ENCODE results near the gene LHFPL5.
A peak's percentile ranks its signal among the peaks of the same experiment; 100 is the strongest.

LHFPL5 gene

GRCh38 chr6:35794536-35795452, 10.4 kb upstream of the LHFPL5 start:
- no peak for FAIRE-seq

- FAIRE-seq: no peak
These were observed 9.6 kb upstream of the LHFPL5 start for GRCh38 chr6:35795453-35796071.

- FAIRE-seq: no peak
These were observed 8.9 kb upstream of the LHFPL5 start for GRCh38 chr6:35796236-35796635.

DNA sequence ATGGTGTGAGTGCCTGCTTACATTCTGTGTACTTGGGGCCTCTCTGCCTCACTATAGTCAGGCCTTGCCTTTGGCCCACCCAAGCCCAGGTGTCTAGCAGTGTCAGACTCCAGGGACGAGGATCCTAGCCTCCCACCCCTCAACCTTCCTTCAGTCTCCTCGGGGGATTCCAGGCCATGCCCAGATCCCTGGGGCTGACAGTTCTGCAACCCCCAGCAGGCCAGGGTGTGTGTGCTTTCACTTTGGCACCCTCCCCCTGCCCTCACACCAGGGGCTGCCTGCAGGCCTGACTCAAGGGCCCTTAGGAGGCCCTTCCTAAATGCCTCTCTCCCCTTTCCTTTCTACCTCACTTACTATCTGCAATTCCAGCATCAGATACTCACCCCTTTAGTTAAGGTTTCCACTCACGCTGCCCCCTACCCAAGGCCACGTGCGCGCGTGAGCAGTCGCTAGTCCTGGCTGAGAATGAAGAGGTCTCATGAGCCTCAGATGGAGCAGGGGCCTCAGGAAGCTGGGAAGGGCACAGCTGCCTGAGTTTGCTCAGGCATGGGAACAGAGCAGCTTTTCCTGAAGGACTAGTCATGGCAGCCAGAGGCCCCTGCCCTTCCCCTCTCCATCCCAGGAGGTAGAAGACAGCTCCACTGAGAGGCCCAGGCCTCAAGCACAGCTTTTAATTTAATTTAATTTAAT, 7.2 kb upstream of the LHFPL5 start:
- FAIRE-seq: no peak

DNA sequence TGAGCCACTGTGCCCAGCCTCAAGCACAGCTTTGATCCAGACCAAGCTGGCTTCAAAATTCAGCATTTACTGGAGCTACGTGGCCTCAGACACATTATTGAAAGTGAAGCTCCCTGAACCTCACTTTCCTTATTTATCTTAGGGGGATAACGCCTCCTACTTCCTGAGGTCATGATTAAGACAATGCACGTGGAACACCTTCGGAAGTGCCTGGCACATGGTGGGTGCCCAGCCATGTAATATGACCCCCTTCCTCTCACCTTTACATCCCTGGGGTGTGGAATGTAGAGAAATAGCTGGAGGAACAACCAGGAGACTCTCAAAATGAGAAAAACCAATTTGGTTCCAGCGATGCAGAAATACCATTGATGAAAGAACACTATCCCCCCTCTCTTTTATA, 6.4 kb upstream of the LHFPL5 start:
- FAIRE-seq: no peak

DNA sequence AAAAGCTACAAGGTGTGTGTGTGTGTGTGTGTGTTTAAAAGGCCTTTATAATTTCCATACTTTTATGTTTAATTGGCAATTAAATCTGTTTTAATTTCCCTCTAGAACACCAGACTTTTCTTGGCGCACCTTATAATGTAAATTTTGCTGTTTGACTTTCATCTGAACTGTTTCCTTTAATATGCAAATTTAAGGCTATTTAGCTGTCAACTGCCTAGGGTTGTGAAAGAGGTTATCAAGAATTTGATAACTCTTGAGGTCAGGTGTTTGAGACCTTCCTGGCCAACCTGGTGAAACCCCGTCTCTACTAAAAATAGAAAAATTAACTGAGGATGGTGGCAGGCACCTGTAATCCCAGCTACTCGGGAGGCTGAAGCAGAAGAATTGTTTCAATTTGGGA, 4.0 kb upstream of the LHFPL5 start:
- FAIRE-seq: no peak

DNA sequence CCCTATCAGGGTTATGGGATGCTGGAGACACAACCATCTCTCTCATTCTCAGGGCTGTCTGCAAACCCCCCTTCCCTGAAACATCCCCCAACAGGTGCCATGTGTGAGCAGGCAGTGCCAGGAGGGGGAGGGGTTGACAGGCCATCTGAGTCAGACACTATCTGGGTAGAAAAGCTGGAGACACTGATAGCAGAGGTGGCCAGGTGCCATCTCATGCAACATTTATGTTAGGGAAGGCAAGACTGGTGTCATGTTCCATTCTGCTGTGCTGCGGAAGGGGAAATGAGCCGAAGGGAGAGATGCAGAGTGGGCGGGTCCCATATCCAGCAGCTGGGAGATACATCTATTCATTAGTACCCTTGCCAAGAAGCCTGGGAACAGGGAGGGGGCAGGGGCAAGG, 3.5 kb downstream of the LHFPL5 start:
- no peak for FAIRE-seq

DNA sequence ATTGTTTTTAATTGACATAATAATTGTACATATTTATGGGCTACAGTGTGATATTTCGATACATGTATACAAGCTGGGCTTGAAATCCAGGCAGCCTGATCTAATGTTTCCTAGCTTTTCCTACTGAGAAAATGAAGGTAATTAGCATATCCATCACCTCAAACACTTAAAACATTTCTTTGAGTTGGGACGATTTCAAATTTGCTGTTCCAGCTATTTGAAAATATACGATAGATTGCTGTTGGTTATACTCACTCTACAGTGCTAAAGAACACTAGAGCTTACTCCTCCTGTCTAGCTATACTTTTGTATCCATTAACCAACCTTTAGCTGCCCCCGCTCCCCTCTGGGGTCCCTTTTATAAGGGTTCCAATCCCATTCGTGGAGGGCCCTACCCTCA, 4.7 kb downstream of the LHFPL5 start:
- no peak for FAIRE-seq

GRCh38 chr6:35810971-35811698, 6.0 kb downstream of the LHFPL5 start:
- peak; percentile 100 for FAIRE-seq

DNA sequence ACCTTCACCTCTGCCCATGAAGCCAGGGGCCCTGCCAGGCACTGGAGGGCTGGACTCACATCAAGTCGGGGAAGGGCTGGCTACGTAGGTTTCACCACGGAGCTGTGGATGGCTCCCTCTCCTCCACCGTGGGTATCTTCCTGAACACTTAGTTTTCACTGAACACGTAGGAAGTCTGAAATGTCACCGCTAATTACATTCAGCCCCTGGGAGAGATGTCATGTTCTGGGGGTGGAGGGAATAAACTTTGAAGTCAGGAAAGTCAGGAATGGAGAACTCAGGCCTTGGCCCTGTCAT, 6.5 kb downstream of the LHFPL5 start:
- no peak for FAIRE-seq

- FAIRE-seq: no peak
These were observed 12.4 kb downstream of the LHFPL5 start for GRCh38 chr6:35817515-35817914.

GRCh38 chr6:35823601-35824000, 18.4 kb downstream of the LHFPL5 start:
- no peak for FAIRE-seq

DNA sequence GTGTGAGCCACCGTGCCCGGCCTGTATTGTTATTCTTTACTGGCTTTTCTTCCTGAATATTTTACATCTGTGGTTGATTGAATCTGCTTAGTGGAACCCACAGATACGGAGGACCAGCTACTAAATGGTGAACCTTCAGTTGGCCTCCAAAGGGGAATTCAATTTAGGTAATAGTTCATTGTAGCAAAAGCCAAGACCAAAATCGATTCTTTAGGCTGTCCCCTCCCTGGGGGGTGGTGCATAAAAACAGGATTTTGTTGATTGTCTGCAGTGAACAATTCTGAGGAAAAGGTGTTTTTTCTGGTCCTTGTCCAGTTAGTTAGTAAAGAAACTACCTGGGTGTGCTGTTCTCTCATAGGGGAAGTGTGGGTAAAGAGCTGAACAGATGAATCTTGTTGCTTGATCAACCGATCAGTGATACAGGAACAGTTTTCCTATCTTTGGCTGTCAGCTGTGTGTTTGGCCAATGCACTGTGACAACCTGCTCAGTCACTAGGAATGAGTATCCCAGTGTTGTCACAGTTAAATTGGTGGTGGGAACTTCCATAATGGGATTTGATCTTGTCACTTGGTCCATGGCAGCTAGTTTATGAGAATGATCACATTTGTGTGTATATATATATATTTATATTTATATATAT, 19.5 kb downstream of the LHFPL5 start:
- no peak for FAIRE-seq

GRCh38 chr6:35829306-35829705, 24.2 kb downstream of the LHFPL5 start:
- no peak for FAIRE-seq

DNA sequence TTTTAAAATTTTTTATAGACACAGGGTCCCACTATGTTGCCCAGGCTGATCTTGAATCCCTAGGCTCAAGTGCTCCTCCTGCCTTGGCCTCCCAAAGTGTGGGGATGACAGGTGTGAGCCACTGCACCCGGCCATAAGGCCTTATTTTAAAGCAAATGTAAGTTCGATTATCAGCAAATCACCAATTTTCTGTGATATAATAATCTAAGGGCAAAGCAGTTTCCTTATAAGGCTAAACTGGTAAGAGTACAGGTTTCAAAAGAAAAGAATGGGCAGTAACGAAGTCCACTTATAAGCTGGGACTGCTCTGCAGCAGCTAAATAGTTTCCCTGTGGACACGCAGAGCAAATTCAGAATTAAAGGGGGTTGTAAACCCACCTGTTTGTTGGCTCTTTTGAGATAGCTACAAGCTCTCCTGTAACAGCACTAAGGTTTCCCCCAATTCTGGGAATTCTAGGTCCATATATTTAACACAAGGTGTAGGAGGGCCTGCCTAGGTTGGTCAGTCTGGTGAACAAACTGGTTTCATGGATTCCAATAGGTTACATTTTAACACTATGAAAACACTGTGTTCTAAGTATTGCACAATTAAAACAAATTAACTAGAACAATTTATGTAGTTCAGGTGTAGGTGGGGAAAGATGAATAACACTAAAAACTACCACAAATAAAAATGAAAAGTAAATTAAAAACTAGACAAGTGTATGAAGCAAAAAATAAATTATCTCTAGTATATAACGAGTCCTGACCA, 26.3 kb downstream of the LHFPL5 start:
- FAIRE-seq: no peak

GRCh38 chr6:35833536-35833935, 28.4 kb downstream of the LHFPL5 start:
- FAIRE-seq: no peak

DNA sequence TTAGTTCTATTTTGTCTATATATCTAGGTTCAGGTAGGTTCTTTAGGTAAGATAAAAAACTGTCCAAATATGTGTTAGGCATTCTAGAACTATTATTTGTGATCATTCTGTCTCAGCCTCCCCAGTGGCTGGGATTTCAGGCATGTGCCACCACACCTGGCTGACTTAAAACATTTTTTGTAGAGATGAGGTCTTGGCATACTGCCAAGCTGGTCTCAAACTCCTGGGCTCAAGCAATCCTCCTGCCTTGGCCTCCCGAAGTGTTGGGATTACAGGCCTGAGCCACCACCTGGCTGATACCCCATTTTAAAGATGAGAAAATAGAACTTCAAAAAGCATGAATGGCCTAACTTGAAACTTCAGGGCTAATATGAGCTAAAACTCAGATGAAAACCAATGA, 33.9 kb downstream of the LHFPL5 start:
- FAIRE-seq: no peak

GRCh38 chr6:35842381-35842780, 37.2 kb downstream of the LHFPL5 start:
- no peak for FAIRE-seq

GRCh38 chr6:35844290-35844689, 39.1 kb downstream of the LHFPL5 start:
- no peak for FAIRE-seq

DNA sequence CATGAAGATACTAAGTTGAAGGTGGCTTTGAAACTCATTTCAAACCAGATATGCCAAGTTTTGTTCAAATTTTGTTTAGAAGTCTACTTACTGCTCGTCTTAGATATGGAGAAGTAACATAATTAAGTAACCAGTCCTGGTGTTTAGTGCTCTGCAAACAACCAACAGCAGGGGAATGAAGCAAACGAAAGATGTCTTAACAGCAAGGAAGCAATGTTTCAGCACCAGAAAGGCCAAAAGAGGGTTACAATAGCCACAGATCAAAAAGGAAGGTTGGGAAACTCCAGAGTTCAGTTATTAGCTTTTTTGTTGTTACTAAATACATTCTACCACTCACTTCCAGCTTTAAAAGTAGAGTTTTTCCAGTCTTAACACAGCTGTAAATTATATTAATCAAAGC, 45.1 kb downstream of the LHFPL5 start:
- FAIRE-seq: no peak

DNA sequence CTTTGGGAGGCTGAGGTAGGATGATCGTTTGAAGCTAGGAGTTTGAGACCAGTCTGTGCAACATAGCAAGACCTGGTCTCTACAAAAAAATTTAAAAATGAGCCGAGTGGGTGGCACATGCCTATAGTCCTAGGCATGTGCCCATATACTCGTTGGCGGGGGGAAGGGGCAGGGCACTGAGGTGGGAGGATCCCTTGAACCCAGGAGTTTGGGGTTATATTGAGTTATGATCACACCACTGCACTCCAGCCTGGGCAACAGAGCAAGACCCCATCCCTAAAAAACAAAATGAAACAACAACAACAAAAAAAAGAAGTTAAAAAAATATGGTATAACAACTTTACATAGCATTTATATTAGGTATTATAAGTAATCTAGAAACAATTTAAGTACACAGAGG, 47.8 kb downstream of the LHFPL5 start:
- FAIRE-seq: no peak

DNA sequence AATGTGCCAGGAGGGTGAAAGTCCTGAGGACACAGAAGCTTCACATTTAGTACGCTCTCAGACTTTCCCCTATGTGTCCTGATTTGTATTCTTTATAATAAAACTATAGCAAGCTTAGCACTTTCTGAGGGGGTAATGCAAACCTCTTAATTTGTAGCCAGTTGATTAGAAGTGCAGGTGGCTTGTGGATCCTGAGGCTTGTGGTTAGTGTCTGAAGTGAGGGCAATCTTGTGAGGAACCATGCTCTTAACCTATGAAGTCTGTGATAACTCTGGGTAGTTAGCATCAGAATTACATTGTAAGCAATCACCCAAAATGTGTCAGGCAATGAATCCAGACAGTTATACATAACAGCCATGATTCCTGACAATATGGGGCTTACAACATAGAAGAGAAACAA, 51.1 kb downstream of the LHFPL5 start:
- no peak for FAIRE-seq

All from islet of Langerhans (tissue), 1 donor.